OCI-LY3 (cell line): ENCODE measurements around the gene PIP4K2C.

ENCODE experiments used
- EZH2phosphoT487 ChIP-seq: fragments of 200-600 bp; shearing (Covaris generic); IDR thresholded peaks from 2 replicates; pipeline ENCODE4 v1.6.1; 2018; ENCODE audit warnings: antibody characterized with exemption, mixed run types, low read depth
- TF ChIP-seq, protein P1 (sequence below): fragments of 200-600, 300-600 bp; sonication (generic); IDR thresholded peaks from 2 replicates; pipeline ENCODE4 v1.5.1; 2014; ENCODE audit warnings: antibody characterized with exemption, low read length, low read depth

DNA sequence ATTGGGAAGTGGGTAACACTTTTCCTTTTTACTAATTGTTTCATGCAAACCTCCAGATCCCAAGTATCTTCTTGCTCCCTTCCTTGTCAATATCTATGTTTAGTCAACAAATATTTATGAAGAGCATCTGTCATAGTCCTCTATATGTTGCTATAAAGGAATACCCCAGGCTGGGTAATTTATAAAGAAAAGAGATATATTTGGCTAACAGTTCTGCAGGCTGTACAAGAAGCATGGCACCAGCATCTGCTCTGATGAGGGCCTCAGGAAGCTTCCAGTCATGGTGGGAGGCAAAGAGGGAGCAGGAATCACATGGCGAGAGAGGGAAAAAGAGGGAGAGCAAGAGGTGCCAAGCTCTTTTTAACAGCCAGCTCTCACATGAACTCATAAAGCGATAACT, 36.5 kb upstream of the PIP4K2C start:
- TF ChIP-seq, protein P1, sequence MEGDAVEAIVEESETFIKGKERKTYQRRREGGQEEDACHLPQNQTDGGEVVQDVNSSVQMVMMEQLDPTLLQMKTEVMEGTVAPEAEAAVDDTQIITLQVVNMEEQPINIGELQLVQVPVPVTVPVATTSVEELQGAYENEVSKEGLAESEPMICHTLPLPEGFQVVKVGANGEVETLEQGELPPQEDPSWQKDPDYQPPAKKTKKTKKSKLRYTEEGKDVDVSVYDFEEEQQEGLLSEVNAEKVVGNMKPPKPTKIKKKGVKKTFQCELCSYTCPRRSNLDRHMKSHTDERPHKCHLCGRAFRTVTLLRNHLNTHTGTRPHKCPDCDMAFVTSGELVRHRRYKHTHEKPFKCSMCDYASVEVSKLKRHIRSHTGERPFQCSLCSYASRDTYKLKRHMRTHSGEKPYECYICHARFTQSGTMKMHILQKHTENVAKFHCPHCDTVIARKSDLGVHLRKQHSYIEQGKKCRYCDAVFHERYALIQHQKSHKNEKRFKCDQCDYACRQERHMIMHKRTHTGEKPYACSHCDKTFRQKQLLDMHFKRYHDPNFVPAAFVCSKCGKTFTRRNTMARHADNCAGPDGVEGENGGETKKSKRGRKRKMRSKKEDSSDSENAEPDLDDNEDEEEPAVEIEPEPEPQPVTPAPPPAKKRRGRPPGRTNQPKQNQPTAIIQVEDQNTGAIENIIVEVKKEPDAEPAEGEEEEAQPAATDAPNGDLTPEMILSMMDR: no peak
- no peak for TF ChIP-seq EZH2phosphoT487
